Rectal smooth muscle tissue (tissue), 1 donor: ENCODE data around the gene ERLIN1.

Experiments
- H3K27ac ChIP-seq: one replicate; pipeline ENCODE4 v1.7.0; 2013; ENCODE audit warnings: low read depth, low read length, inconsistent platforms
- H3K27me3 ChIP-seq: one replicate; pipeline ENCODE4 v1.7.0; 2013; ENCODE audit warnings: low read length; ENCODE audit not compliant: control insufficient read depth, insufficient read depth
- H3K36me3 ChIP-seq: one replicate; pipeline ENCODE4 v1.7.0; 2013; ENCODE audit warnings: low read length; ENCODE audit not compliant: control insufficient read depth, insufficient read depth
- H3K4me1 ChIP-seq: one replicate; pipeline ENCODE4 v1.7.0; 2013; ENCODE audit warnings: low read length; ENCODE audit not compliant: control insufficient read depth, insufficient read depth
- H3K4me3 ChIP-seq: one replicate; pipeline ENCODE4 v1.7.0; 2013; ENCODE audit warnings: low read length
- H3K9ac ChIP-seq: one replicate; pipeline ENCODE4 v1.7.0; 2013; ENCODE audit warnings: low read length

Gene ERLIN1

DNA sequence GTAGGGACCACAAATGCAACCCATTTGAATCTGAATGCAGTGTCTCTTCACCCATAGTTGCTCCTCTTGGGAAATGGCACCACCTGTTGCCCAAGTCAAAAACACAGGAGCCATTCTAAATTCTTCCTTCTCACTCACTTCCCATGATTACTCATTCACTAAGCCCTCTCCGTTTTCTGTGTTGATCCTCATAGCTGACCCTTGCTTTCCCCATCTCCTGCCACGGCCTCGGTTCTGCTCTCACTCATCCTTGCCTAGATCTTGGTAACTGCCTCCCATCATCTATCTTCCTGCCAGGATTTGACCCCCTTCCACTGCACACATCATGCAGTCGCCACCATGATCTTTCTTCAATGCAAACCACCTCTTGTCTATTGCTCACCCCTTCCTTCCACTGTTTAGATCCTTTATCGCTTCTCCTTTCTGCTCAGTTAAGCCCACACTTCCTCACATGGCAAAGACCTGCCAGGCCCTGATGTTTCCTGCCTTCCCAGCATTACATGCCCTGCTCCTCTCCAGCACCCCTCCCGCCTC, 85.1 kb downstream of the ERLIN1 start:
- Histone ChIP-seq H3K36me3 (no peaks in the 10 kb centered on the region), H3K27ac (no peak overlapping the region), H3K27me3 (no peaks in the 10 kb centered on the region), H3K4me1 (no peaks in the 10 kb centered on the region), H3K4me3 (no peak overlapping the region), H3K9ac (no peak overlapping the region)
